ENCODE measurements around the gene MAPK8IP1. TPM values are rescaled to one million over a fixed set of nuclear protein-coding genes. Genes with fewer than 3 reads are reported as not detected.

The MAPK8IP1 gene
- total RNA-seq, result 3.7 and 4.5 TPM in 2 replicates

GRCh38 chr11:45885274-45885920 lies at the start of gene MAPK8IP1:
Gene MAPK8IP1 (plus strand): TSS chr11:45885651. CDS start chr11:45885821, 170 bp downstream.

GRCh38 chr11:45846974-45847910 lies 38.2 kb upstream of the MAPK8IP1 start, which contains the start of gene CRY2:
Gene CRY2 (plus strand): TSS chr11:45847475. CDS start chr11:45847491, 16 bp downstream.

GRCh38 chr11:45906965-45907611 lies 21.6 kb downstream of the MAPK8IP1 start, which contains the start of gene FREY1:
Gene FREY1 (minus strand): TSS chr11:45907271. CDS start chr11:45907245, 26 bp downstream.

GRCh38 chr11:45917623-45918330 lies 32.3 kb downstream of the MAPK8IP1 start, which contains the start of gene PEX16:
Gene PEX16 (minus strand): TSS chr11:45917877. CDS start chr11:45917811, 66 bp downstream.

GRCh38 chr11:45922425-45923082 lies 37.1 kb downstream of the MAPK8IP1 start, which contains the start of gene LARGE2:
Gene LARGE2 (plus strand): TSS chr11:45922656. CDS start chr11:45922883, 227 bp downstream.

Other genes with a start within 250 kb of the MAPK8IP1 start
- gene CHST1, start 220.0 kb upstream of the MAPK8IP1 start, total RNA-seq, result 19.0 and 43.4 TPM in 2 replicates
- gene SLC35C1, start 80.5 kb upstream of the MAPK8IP1 start, total RNA-seq, result 7.0 and 7.4 TPM in 2 replicates
- gene CRY2, start 38.2 kb upstream of the MAPK8IP1 start, total RNA-seq, result 5.8 and 11.8 TPM in 2 replicates
- gene FREY1, start 21.6 kb downstream of the MAPK8IP1 start, total RNA-seq, result 0.54 and 0.75 TPM in 2 replicates
- 33.1 and 36.0 TPM in 2 replicates for gene PEX16, start 32.2 kb downstream of the MAPK8IP1 start, total RNA-seq
- under 0.01 and 0.09 TPM in 2 replicates for gene LARGE2, start 37.0 kb downstream of the MAPK8IP1 start, total RNA-seq
- 6.4 and 12.5 TPM in 2 replicates for gene PHF21A, start 235.8 kb downstream of the MAPK8IP1 start, total RNA-seq

All from endothelial cell of coronary artery (primary cell).